H1 (cell line): ENCODE results near the gene NOL3. TPM values are rescaled to one million over a fixed set of nuclear protein-coding genes. Genes with fewer than 3 reads are reported as not detected.

Experiments
- ATF2 ChIP-seq: IDR thresholded peaks from 2 replicates; pipeline ENCODE4 v1.6.1; 2012; ENCODE audit warnings: low read length, inconsistent platforms
- BCL11A ChIP-seq, 2 experiments: IDR thresholded peaks; one replicate each; pipeline ENCODE4 v1.6.1; 2011; ENCODE audit warnings: low read depth in 2 of 2, low read length in 2 of 2, mild to moderate bottlenecking in 2 of 2
- BRCA1 ChIP-seq: IDR thresholded peaks from 2 replicates; pipeline ENCODE4 v1.6.1; 2012; ENCODE audit warnings: low read depth, low read length, improper control_type of control experiment
- CHD2 ChIP-seq: IDR thresholded peaks from 2 replicates; pipeline ENCODE4 v1.6.1; 2012; ENCODE audit warnings: low read length, improper control_type of control experiment
- CTCF ChIP-seq, 3 experiments: IDR thresholded peaks; 1 replicate in 2 of 3; 2 replicates in 1 of 3; pipeline versions ENCODE4 v1.5.1 to v1.6.1; 2011; ENCODE audit warnings: low read length in 3 of 3, mild to moderate bottlenecking in 3 of 3, inconsistent platforms in 2 of 3, low read depth in 1 of 3, moderate library complexity in 1 of 3; ENCODE audit not compliant: insufficient read depth in 1 of 3; ENCODE audit errors: control extremely low read depth in 1 of 3
- E2F6 ChIP-seq: IDR thresholded peaks from 2 replicates; pipeline ENCODE4 v1.6.1; 2012; ENCODE audit warnings: inconsistent platforms
- FOSL1 ChIP-seq: IDR thresholded peaks from 2 replicates; pipeline ENCODE4 v1.6.1; 2011; ENCODE audit warnings: mild to moderate bottlenecking, low read depth, low read length, moderate library complexity; ENCODE audit not compliant: insufficient read depth
- GABPA ChIP-seq: IDR thresholded peaks from 2 replicates; pipeline ENCODE4 v1.6.1; 2011; ENCODE audit warnings: mild to moderate bottlenecking, low read length, moderate library complexity, borderline replicate concordance; ENCODE audit not compliant: insufficient read depth
- GTF2F1 ChIP-seq: IDR thresholded peaks from 2 replicates; pipeline ENCODE4 v1.6.1; 2012; ENCODE audit warnings: low read depth, low read length, improper control_type of control experiment, borderline replicate concordance
- JUND ChIP-seq: IDR thresholded peaks from 2 replicates; pipeline ENCODE4 v1.6.1; 2011; ENCODE audit warnings: mild to moderate bottlenecking, improper control_type of control experiment, low read length
- MAFK ChIP-seq: IDR thresholded peaks from 2 replicates; pipeline ENCODE4 v1.6.1; 2012; ENCODE audit warnings: low read depth, mild to moderate bottlenecking, improper control_type of control experiment, low read length
- MAX ChIP-seq: IDR thresholded peaks from 2 replicates; pipeline ENCODE4 v1.6.1; 2012; ENCODE audit warnings: inconsistent platforms
- PHF8 ChIP-seq: fragments of 200-600 bp; sonication (generic); conservative IDR thresholded peaks from 2 replicates; pipeline ENCODE4 v1.7.1; 2012; ENCODE audit warnings: low read depth, mild to moderate bottlenecking, inconsistent platforms, low read length, moderate library complexity
- POLR2A ChIP-seq, 2 experiments: IDR thresholded peaks; 1 replicate in 1 of 2; 2 replicates in 1 of 2; pipeline ENCODE4 v1.6.1; 2011; ENCODE audit warnings: low read depth in 2 of 2, low read length in 2 of 2, mild to moderate bottlenecking in 2 of 2; ENCODE audit errors: control extremely low read depth in 1 of 2
- POLR2AphosphoS5 ChIP-seq: IDR thresholded peaks from 2 replicates; pipeline ENCODE4 v1.6.1; 2011; ENCODE audit warnings: low read depth, low read length
- SIN3A ChIP-seq, 2 experiments: IDR thresholded peaks in 1 of 2; conservative IDR thresholded peaks in 1 of 2; 2 replicates each; pipeline ENCODE4 v1.6.1; 2011 to 2012; ENCODE audit warnings: low read length in 2 of 2, improper control_type of control experiment in 1 of 2, low read depth in 1 of 2, mild to moderate bottlenecking in 1 of 2
- SIX5 ChIP-seq: IDR thresholded peaks from 2 replicates; pipeline ENCODE4 v1.6.1; 2011; ENCODE audit warnings: mild to moderate bottlenecking, low read depth, low read length
- SUZ12 ChIP-seq: fragments of 200-600 bp; sonication (generic); IDR thresholded peaks from 2 replicates; pipeline ENCODE4 v1.6.1; 2012; ENCODE audit warnings: mild to moderate bottlenecking, inconsistent platforms, low read length, moderate library complexity, mixed read lengths
- TBP ChIP-seq: IDR thresholded peaks from 2 replicates; pipeline ENCODE4 v1.6.1; 2011; ENCODE audit warnings: low read depth, low read length, improper control_type of control experiment
- polyA plus RNA-seq, 7 experiments: library from polyadenylated mRNA; depleted of rRNA in 3 of 7; stranded (reverse) in 5 of 7; unstranded in 2 of 7; fragments of >200 nt in 5 of 7; fragments of 200-250 nt in 2 of 7; gene quantifications; 1 replicate in 5 of 7; 2 replicates in 1 of 7; 4 replicates in 1 of 7; pipeline versions ENCODE4 v1.2.1 to v1.2.3, GENCODE V29; 2011 to 2013; ENCODE audit warnings: missing spikeins in 2 of 7, mixed read lengths in 2 of 7
- total RNA-seq: library from RNA; stranded (reverse); fragmentation: NEBNext Ultra II Directional; extraction: Animal tissue kit (Norgen Biotek cat#: 25700); gene quantifications from 2 replicates; pipeline ENCODE4 v1.2.1, GENCODE V29; 2021

The NOL3 gene
- total and polyA plus RNA-seq, 2 of the 8 experiments (the other 6 are each of a cell fraction or from before 2014, with no cell fraction given): 2.2 to 4.6 TPM

GRCh38 chr16:67170168-67170948 is at the start of gene NOL3 (continued):
- TF ChIP-seq JUND: no peak
- TF ChIP-seq GABPA: no peak
- peak; percentile 51; the same call in 1 of the 2 replicates for TF ChIP-seq MAX
- no peak for TF ChIP-seq CTCF (IDR thresholded peaks at IDR 0.05; ENCODE audit: control extremely low read depth in 1 of 3, insufficient read depth in 1 of 3, low read depth in 1 of 3, low read length in 3 of 3)
- TF ChIP-seq SIN3A (conservative IDR thresholded peaks at IDR 0.05 in 1 of 2, IDR thresholded peaks at IDR 0.05 in 1 of 2; ENCODE audit: low read depth in 1 of 2, low read length in 2 of 2): no peak
- no peak for TF ChIP-seq PHF8
- no peak for TF ChIP-seq CHD2
- TF ChIP-seq BRCA1: no peak
- no peak for TF ChIP-seq TBP
- no peak for TF ChIP-seq SIX5
- TF ChIP-seq GTF2F1: no peak
- no peak for TF ChIP-seq ATF2
- TF ChIP-seq MAFK: peak; percentile 38; the same call in 1 of the 2 replicates
- no peak for TF ChIP-seq POLR2A (IDR thresholded peaks at IDR 0.05; ENCODE audit: control extremely low read depth in 1 of 2, low read depth in 2 of 2, low read length in 2 of 2)
- TF ChIP-seq BCL11A (IDR thresholded peaks at IDR 0.05; ENCODE audit: low read depth in 2 of 2, low read length in 2 of 2): no peak
- TF ChIP-seq FOSL1: no peak
- TF ChIP-seq POLR2AphosphoS5: no peak
- peak; percentile 67 for TF ChIP-seq E2F6
- no peak for TF ChIP-seq SUZ12
